H1 (cell line): ENCODE results near the gene AASDHPPT. TPM values are rescaled to one million over a fixed set of nuclear protein-coding genes. Genes with fewer than 3 reads are reported as not detected.
A peak's percentile ranks its signal among the peaks of the same experiment; 100 is the strongest.

ENCODE experiments used
- CTCF ChIA-PET: fragments of 300-600 bp; sonication (Branson Sonifier 250); formaldehyde crosslinking; loops from one replicate; lab custom pipeline; 2021; ENCODE audit not compliant: partially characterized antibody; lab: Charles Lee
- POLR2A ChIA-PET: fragments of 300-600 bp; sonication (Branson Sonifier 250); formaldehyde crosslinking; loops from one replicate; lab custom pipeline; 2021; ENCODE audit warnings: inconsistent platforms; ENCODE audit not compliant: partially characterized antibody; lab: Charles Lee
- DNase-seq, 2 experiments: peaks; one replicate each; pipeline versions ENCODE4 v3.0.0 to v3.0.0-alpha.2; 2010 to 2022; ENCODE audit warnings: low spot score in 2 of 2, low read depth in 1 of 2, mixed read lengths in 1 of 2
- FAIRE-seq: peaks from 2 replicates; lab custom pipeline; 2011; peaks lifted over from hg19 to GRCh38; lab: Jason Lieb, UNC
- H2AFZ ChIP-seq: 2 replicates; pipeline ENCODE4 v1.8.1; 2012; ENCODE audit warnings: low read length, inconsistent platforms
- H2AK5ac ChIP-seq: 2 replicates; pipeline ENCODE4 v1.6.1; 2013; ENCODE audit warnings: low read depth, low read length
- H2BK120ac ChIP-seq: replicated peaks from 2 replicates; pipeline ENCODE3; 2013; ENCODE audit warnings: low read depth, low read length, inconsistent platforms
- H2BK12ac ChIP-seq: 2 replicates; pipeline ENCODE4 v1.6.1; 2013; ENCODE audit warnings: low read depth, low read length
- H2BK15ac ChIP-seq: 2 replicates; pipeline ENCODE4 v1.6.1; 2013; ENCODE audit warnings: low read length
- H2BK20ac ChIP-seq: 2 replicates; pipeline ENCODE4 v1.6.1; 2013; ENCODE audit warnings: low read length
- H2BK5ac ChIP-seq: 2 replicates; pipeline ENCODE4 v1.6.1; 2013; ENCODE audit warnings: low read depth, low read length
- H3K14ac ChIP-seq: 2 replicates; pipeline ENCODE4 v1.6.1; 2013; ENCODE audit warnings: inconsistent platforms; ENCODE audit not compliant: insufficient read length
- H3K18ac ChIP-seq: 2 replicates; pipeline ENCODE4 v1.6.1; 2013; ENCODE audit warnings: low read length; ENCODE audit errors: extremely low read depth
- H3K23ac ChIP-seq: 2 replicates; pipeline ENCODE4 v1.6.1; 2013; ENCODE audit warnings: inconsistent platforms; ENCODE audit not compliant: insufficient read length
- H3K23me2 ChIP-seq: 2 replicates; pipeline ENCODE4 v1.6.1; 2013; ENCODE audit warnings: low read depth, low read length
- H3K27ac ChIP-seq: 2 replicates; pipeline ENCODE4 v1.6.1; 2011; ENCODE audit warnings: low read depth, low read length, inconsistent platforms
- H3K27me3 ChIP-seq, 4 experiments: replicated peaks in 1 of 4; 1 replicate in 1 of 4; 2 replicates in 3 of 4; pipeline versions ENCODE4 v1.6.1 to v1.8.1; 2011 to 2013; ENCODE audit warnings: low read length in 3 of 4, mild to moderate bottlenecking in 3 of 4, inconsistent platforms in 2 of 4, mixed read lengths in 2 of 4, moderate library complexity in 1 of 4; ENCODE audit not compliant: control insufficient read depth in 3 of 4, insufficient read depth in 3 of 4; ENCODE audit errors: extremely low read depth in 1 of 4
- H3K36me3 ChIP-seq, 4 experiments: 2 replicates each; pipeline versions ENCODE4 v1.6.1 to v1.8.1; 2011 to 2013; ENCODE audit warnings: mild to moderate bottlenecking in 4 of 4, low read length in 3 of 4, moderate library complexity in 2 of 4, control low read depth in 1 of 4, inconsistent platforms in 1 of 4; ENCODE audit not compliant: insufficient read depth in 4 of 4, control insufficient read depth in 2 of 4
- H3K4ac ChIP-seq: replicated peaks from 2 replicates; pipeline ENCODE3; 2013; ENCODE audit warnings: low read length, low read depth, mixed read lengths, inconsistent platforms; ENCODE audit not compliant: insufficient read length
- H3K4me1 ChIP-seq, 4 experiments: replicated peaks in 1 of 4; 1 replicate in 1 of 4; 2 replicates in 3 of 4; pipeline versions ENCODE4 v1.6.1 to v1.8.1; 2011 to 2013; ENCODE audit warnings: low read length in 3 of 4, inconsistent platforms in 2 of 4, mixed read lengths in 1 of 4; ENCODE audit not compliant: insufficient read depth in 4 of 4, control insufficient read depth in 3 of 4
- H3K4me2 ChIP-seq, 2 experiments: 2 replicates each; pipeline versions ENCODE4 v1.6.1 to v1.8.1; 2011 to 2013; ENCODE audit warnings: low read depth in 2 of 2, low read length in 2 of 2, control low read depth in 1 of 2, inconsistent platforms in 1 of 2, mild to moderate bottlenecking in 1 of 2; ENCODE audit not compliant: insufficient read depth in 1 of 2
- H3K4me3 ChIP-seq, 4 experiments: fragments of 200-600, 300-600 bp in 1 of 4; sonication (generic), shearing (Covaris generic), sonication (Bioruptor Twin) in 1 of 4; 2 replicates each; pipeline versions ENCODE4 v1.5.1 to v1.8.1; 2011 to 2016; ENCODE audit warnings: low read length in 4 of 4, low read depth in 3 of 4, control low read depth in 2 of 4, inconsistent platforms in 2 of 4, mild to moderate bottlenecking in 2 of 4, mixed read lengths in 1 of 4, moderate library complexity in 1 of 4; ENCODE audit not compliant: insufficient read depth in 2 of 4; ENCODE audit errors: extremely low read depth in 1 of 4
- H3K56ac ChIP-seq: replicated peaks from 2 replicates; pipeline ENCODE3; 2013; ENCODE audit warnings: low read depth, mild to moderate bottlenecking, mixed read lengths, low read length, inconsistent platforms; ENCODE audit not compliant: insufficient read length
- H3K79me1 ChIP-seq: 2 replicates; pipeline ENCODE4 v1.6.1; 2013; ENCODE audit warnings: low read depth, low read length, control low read depth
- H3K79me2 ChIP-seq, 2 experiments: 2 replicates each; pipeline versions ENCODE4 v1.6.1 to v1.8.1; 2012 to 2013; ENCODE audit warnings: low read length in 2 of 2, mild to moderate bottlenecking in 2 of 2, inconsistent platforms in 1 of 2; ENCODE audit not compliant: insufficient read depth in 2 of 2, control insufficient read depth in 1 of 2
- H3K9ac ChIP-seq, 4 experiments: replicated peaks in 1 of 4; 1 replicate in 1 of 4; 2 replicates in 3 of 4; pipeline versions ENCODE4 v1.6.1 to v1.8.1; 2011 to 2013; ENCODE audit warnings: low read depth in 3 of 4, low read length in 3 of 4, control low read depth in 2 of 4, mild to moderate bottlenecking in 2 of 4, moderate library complexity in 2 of 4, inconsistent platforms in 1 of 4; ENCODE audit errors: extremely low read depth in 1 of 4
- H3K9me3 ChIP-seq, 2 experiments: 2 replicates each; pipeline versions ENCODE4 v1.6.1 to v1.8.1; 2012 to 2013; ENCODE audit warnings: mild to moderate bottlenecking in 2 of 2, moderate library complexity in 2 of 2, control low read depth in 1 of 2, inconsistent platforms in 1 of 2, low read depth in 1 of 2, low read length in 1 of 2, mixed read lengths in 1 of 2; ENCODE audit not compliant: insufficient read depth in 2 of 2
- H4K20me1 ChIP-seq, 2 experiments: replicated peaks in 1 of 2; 2 replicates each; pipeline versions ENCODE3 to v1.8.1; 2011 to 2013; ENCODE audit warnings: inconsistent platforms in 2 of 2, low read length in 2 of 2, mild to moderate bottlenecking in 1 of 2; ENCODE audit not compliant: insufficient read depth in 2 of 2, control insufficient read depth in 1 of 2
- H4K5ac ChIP-seq: 2 replicates; pipeline ENCODE4 v1.6.1; 2013; ENCODE audit warnings: low read length, low read depth, mixed read lengths, inconsistent platforms; ENCODE audit not compliant: insufficient read length
- H4K8ac ChIP-seq: 2 replicates; pipeline ENCODE4 v1.8.0; 2013; ENCODE audit warnings: mild to moderate bottlenecking, moderate library complexity, low read length, inconsistent platforms; ENCODE audit not compliant: insufficient read depth; ENCODE audit errors: extremely low read depth
- H4K91ac ChIP-seq: replicated peaks from 2 replicates; pipeline ENCODE3; 2013; ENCODE audit warnings: low read length, mixed read lengths, inconsistent platforms; ENCODE audit not compliant: insufficient read length
- CBX5 ChIP-seq: fragments of 300-800, 300-1000 bp; sonication (generic); IDR thresholded peaks from 2 replicates; pipeline ENCODE4 v1.7.1; 2016; ENCODE audit warnings: antibody characterized with exemption, low read length, low read depth
- CEBPB ChIP-seq: IDR thresholded peaks from 2 replicates; pipeline ENCODE4 v1.6.1; 2012; ENCODE audit warnings: low read depth, low read length
- CHD1 ChIP-seq: IDR thresholded peaks from 2 replicates; pipeline ENCODE4 v1.6.1; 2012; ENCODE audit warnings: low read depth, low read length, improper control_type of control experiment
- EP300 ChIP-seq, 2 experiments: IDR thresholded peaks; 1 replicate in 1 of 2; 2 replicates in 1 of 2; pipeline ENCODE4 v1.6.1; 2011 to 2012; ENCODE audit warnings: low read depth in 2 of 2, low read length in 2 of 2, mild to moderate bottlenecking in 2 of 2, borderline replicate concordance in 1 of 2, inconsistent platforms in 1 of 2, moderate library complexity in 1 of 2
- FOSL1 ChIP-seq: IDR thresholded peaks from 2 replicates; pipeline ENCODE4 v1.6.1; 2011; ENCODE audit warnings: mild to moderate bottlenecking, low read depth, low read length, moderate library complexity; ENCODE audit not compliant: insufficient read depth
- PHF8 ChIP-seq: fragments of 200-600 bp; sonication (generic); conservative IDR thresholded peaks from 2 replicates; pipeline ENCODE4 v1.7.1; 2012; ENCODE audit warnings: low read depth, mild to moderate bottlenecking, inconsistent platforms, low read length, moderate library complexity
- POLR2AphosphoS5 ChIP-seq: IDR thresholded peaks from 2 replicates; pipeline ENCODE4 v1.6.1; 2011; ENCODE audit warnings: low read depth, low read length
- TAF7 ChIP-seq: optimal IDR thresholded peaks from 2 replicates; pipeline ENCODE3; 2011; ENCODE audit warnings: low read depth, mild to moderate bottlenecking, inconsistent platforms, low read length, moderate library complexity, borderline replicate concordance
- WGBS, 2 experiments: shearing (Covaris generic) in 1 of 2; methylation state at CpG; one replicate each; pipeline versions ENCODE4 v1.1.6 to v1.1.7; 2013 to 2015; ENCODE audit warnings: low lambda C conversion rate in 2 of 2, mixed read lengths in 2 of 2, inconsistent platforms in 1 of 2, low coverage in 1 of 2, missing lambda C conversion rate in 1 of 2; ENCODE audit not compliant: insufficient replicate concordance in 2 of 2, insufficient coverage in 1 of 2, insufficient read length in 1 of 2; ENCODE audit errors: extremely low coverage in 1 of 2, missing lambda C conversion rate in 1 of 2; 5-methylcytosine and 5-hydroxymethylcytosine counted together
- polyA plus RNA-seq, 7 experiments: library from polyadenylated mRNA; depleted of rRNA in 3 of 7; stranded (reverse) in 5 of 7; unstranded in 2 of 7; fragments of >200 nt in 5 of 7; fragments of 200-250 nt in 2 of 7; gene quantifications; 1 replicate in 5 of 7; 2 replicates in 1 of 7; 4 replicates in 1 of 7; pipeline versions ENCODE4 v1.2.1 to v1.2.3, GENCODE V29; 2011 to 2013; ENCODE audit warnings: missing spikeins in 2 of 7, mixed read lengths in 2 of 7
- total RNA-seq: library from RNA; stranded (reverse); fragmentation: NEBNext Ultra II Directional; extraction: Animal tissue kit (Norgen Biotek cat#: 25700); gene quantifications from 2 replicates; pipeline ENCODE4 v1.2.1, GENCODE V29; 2021
- TF ChIP-seq, protein P1 (sequence below), 3 experiments: IDR thresholded peaks; 1 replicate in 2 of 3; 2 replicates in 1 of 3; pipeline versions ENCODE4 v1.5.1 to v1.6.1; 2011; ENCODE audit warnings: low read length in 3 of 3, mild to moderate bottlenecking in 3 of 3, inconsistent platforms in 2 of 3, low read depth in 1 of 3, moderate library complexity in 1 of 3; ENCODE audit not compliant: insufficient read depth in 1 of 3; ENCODE audit errors: control extremely low read depth in 1 of 3

The AASDHPPT gene
- total and polyA plus RNA-seq, 2 of the 8 experiments (the other 6 are each of a cell fraction or from before 2014, with no cell fraction given), result 15.7 to 42.2 TPM

DNA sequence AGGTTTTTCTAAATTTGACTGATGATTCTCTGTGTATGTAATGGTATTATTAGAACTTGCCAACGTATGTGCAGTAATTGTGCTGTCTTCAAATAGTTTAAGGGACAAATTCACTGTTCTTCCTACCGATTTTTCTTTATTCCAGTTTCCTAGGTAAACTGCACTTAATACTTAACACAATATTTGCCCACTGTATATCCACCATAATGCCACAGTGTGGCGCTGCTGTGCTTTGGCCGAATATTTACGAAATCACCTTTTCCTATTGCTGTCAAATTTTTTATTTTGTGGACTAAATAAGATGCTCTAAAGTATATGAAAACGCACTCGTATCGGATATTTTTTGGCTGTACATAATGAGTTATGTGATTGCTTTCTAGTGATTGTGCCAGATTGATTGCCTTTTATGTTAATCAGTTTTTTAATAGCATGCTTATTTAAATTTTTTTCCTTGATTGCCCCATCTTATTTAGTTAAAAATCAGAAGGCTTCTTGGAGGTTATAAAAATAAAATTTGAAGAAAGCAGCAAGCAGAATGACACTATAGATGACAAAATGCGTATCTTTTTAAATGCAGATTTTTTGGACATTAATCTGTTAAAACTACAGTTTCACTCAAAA is 10.5 kb downstream of the AASDHPPT start:
- H3K79me1 ChIP-seq, result peaks cover 2% of the 10 kb centered on the region; the same call in 1 of the 2 replicates
- no peak overlapping the region for H4K5ac ChIP-seq
- no peak overlapping the region for H3K4me3 ChIP-seq
- H3K4me1 ChIP-seq, result no peaks in the 10 kb centered on the region
- 49% methylated on average over 9 of the region's 9 CpGs; no CpG with 5 or more reads in 1 of the 2 experiments for WGBS, 2 experiments
- no peak overlapping the region for H2BK20ac ChIP-seq
- no peak overlapping the region for H2AK5ac ChIP-seq
- H2BK5ac ChIP-seq, result no peak overlapping the region
- no peak overlapping the region for H3K56ac ChIP-seq
- peaks cover 4 to 89% of the 10 kb centered on the region in 2 experiments for H3K79me2 ChIP-seq
- H3K27me3 ChIP-seq, result no peaks in the 10 kb centered on the region
- no peaks in the 10 kb centered on the region for H3K23me2 ChIP-seq
- H3K23ac ChIP-seq, result no peak overlapping the region
- no peak overlapping the region for H3K9ac ChIP-seq
- POLR2A ChIA-PET, result no interaction called here
- H2BK12ac ChIP-seq, result no peak overlapping the region
- no peak overlapping the region for H3K4ac ChIP-seq
- H4K91ac ChIP-seq, result no peak overlapping the region
- peak; percentile 93 for FAIRE-seq
- no peak overlapping the region for H3K4me2 ChIP-seq
- H2AFZ ChIP-seq, result no peak overlapping the region
- no peak overlapping the region for H3K18ac ChIP-seq
- no peaks in the 10 kb centered on the region for H3K9me3 ChIP-seq
- DNase-seq, result no peak
- no peak overlapping the region for H2BK120ac ChIP-seq
- H4K8ac ChIP-seq, result no peak overlapping the region
- CTCF ChIA-PET, result interaction anchor here (0.6 to 5.4 kb wide), 13 partner anchors 9 to 1496 kb away, joined by 3 to 29 read pairs (median 4); partner anchors contain the start of genes AASDHPPT and KBTBD3
- H4K20me1 ChIP-seq, result peaks cover 2 to 3% of the 10 kb centered on the region in 2 experiments
- no peak overlapping the region for H3K27ac ChIP-seq
- H3K14ac ChIP-seq, result no peak overlapping the region
- H3K36me3 ChIP-seq, result peaks cover 2 to 55% (median 15%) of the 10 kb centered on the region in 4 experiments; a peak in 7 of 8 replicates
- H2BK15ac ChIP-seq, result no peak overlapping the region
- no peak for TF ChIP-seq TAF7
- no peak for TF ChIP-seq POLR2AphosphoS5
- no peak for TF ChIP-seq FOSL1
- no peak for TF ChIP-seq PHF8
- TF ChIP-seq, protein P1, sequence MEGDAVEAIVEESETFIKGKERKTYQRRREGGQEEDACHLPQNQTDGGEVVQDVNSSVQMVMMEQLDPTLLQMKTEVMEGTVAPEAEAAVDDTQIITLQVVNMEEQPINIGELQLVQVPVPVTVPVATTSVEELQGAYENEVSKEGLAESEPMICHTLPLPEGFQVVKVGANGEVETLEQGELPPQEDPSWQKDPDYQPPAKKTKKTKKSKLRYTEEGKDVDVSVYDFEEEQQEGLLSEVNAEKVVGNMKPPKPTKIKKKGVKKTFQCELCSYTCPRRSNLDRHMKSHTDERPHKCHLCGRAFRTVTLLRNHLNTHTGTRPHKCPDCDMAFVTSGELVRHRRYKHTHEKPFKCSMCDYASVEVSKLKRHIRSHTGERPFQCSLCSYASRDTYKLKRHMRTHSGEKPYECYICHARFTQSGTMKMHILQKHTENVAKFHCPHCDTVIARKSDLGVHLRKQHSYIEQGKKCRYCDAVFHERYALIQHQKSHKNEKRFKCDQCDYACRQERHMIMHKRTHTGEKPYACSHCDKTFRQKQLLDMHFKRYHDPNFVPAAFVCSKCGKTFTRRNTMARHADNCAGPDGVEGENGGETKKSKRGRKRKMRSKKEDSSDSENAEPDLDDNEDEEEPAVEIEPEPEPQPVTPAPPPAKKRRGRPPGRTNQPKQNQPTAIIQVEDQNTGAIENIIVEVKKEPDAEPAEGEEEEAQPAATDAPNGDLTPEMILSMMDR (IDR thresholded peaks at IDR 0.05; ENCODE audit: control extremely low read depth in 1 of 3, insufficient read depth in 1 of 3, low read depth in 1 of 3, low read length in 3 of 3), result peak in 2 of 3 experiments; percentile 55 to 79; a peak in 3 of 4 replicates
- 0 out of 2 replicates have a peak, but pooled peaks have one; percentile 24 for TF ChIP-seq CEBPB
- no peak for TF ChIP-seq EP300 (IDR thresholded peaks at IDR 0.05; ENCODE audit: borderline replicate concordance in 1 of 2, low read depth in 2 of 2, low read length in 2 of 2)
- no peak for TF ChIP-seq CHD1
- no peak for TF ChIP-seq CBX5
